Endothelial cell (in vitro differentiated cells): ENCODE results near the gene STK4. TPM values are rescaled to one million over a fixed set of nuclear protein-coding genes. Genes with fewer than 3 reads are reported as not detected.

Experiments
- DNase-seq: peaks from one replicate; pipeline ENCODE4 v3.0.0; 2021; ENCODE audit warnings: low spot score
- H3K27ac Mint-ChIP-seq: one replicate; pipeline ENCODE4 v1.8.0; 2021; ENCODE audit warnings: mixed read lengths, inconsistent platforms; ENCODE audit not compliant: unreplicated experiment
- H3K27me3 Mint-ChIP-seq: one replicate; pipeline ENCODE4 v1.8.0; 2021; ENCODE audit warnings: mild to moderate bottlenecking, moderate library complexity, mixed read lengths, inconsistent platforms; ENCODE audit not compliant: unreplicated experiment
- H3K36me3 Mint-ChIP-seq: one replicate; pipeline ENCODE4 v1.8.0; 2021; ENCODE audit warnings: mild to moderate bottlenecking, low read depth, mixed read lengths, inconsistent platforms; ENCODE audit not compliant: unreplicated experiment
- H3K4me1 Mint-ChIP-seq: one replicate; pipeline ENCODE4 v1.8.0; 2021; ENCODE audit warnings: mild to moderate bottlenecking, mixed read lengths, inconsistent platforms; ENCODE audit not compliant: unreplicated experiment
- H3K4me3 Mint-ChIP-seq: one replicate; pipeline ENCODE4 v1.8.0; 2021; ENCODE audit warnings: mild to moderate bottlenecking, mixed read lengths, inconsistent platforms; ENCODE audit not compliant: unreplicated experiment
- H3K9me3 Mint-ChIP-seq: one replicate; pipeline ENCODE4 v1.8.0; 2021; ENCODE audit warnings: mixed read lengths, inconsistent platforms; ENCODE audit not compliant: unreplicated experiment
- total RNA-seq: library from RNA; stranded (reverse); fragmentation: NEBNext Ultra II Directional; extraction: Animal tissue kit (Norgen Biotek cat#: 25700); gene quantifications from one replicate; pipeline ENCODE4 v1.2.1, GENCODE V29; 2021; ENCODE audit not compliant: unreplicated experiment
- TF ChIP-seq, protein P1 (sequence below): fragments of 200-600 bp; sonication (generic); IDR thresholded peaks from one replicate; pipeline ENCODE4 v1.5.0; 2021; ENCODE audit warnings: antibody characterized with exemption; ENCODE audit not compliant: unreplicated experiment

STK4 gene
- total RNA-seq, 1 donor from 2014 or later = 34.1 TPM

DNA sequence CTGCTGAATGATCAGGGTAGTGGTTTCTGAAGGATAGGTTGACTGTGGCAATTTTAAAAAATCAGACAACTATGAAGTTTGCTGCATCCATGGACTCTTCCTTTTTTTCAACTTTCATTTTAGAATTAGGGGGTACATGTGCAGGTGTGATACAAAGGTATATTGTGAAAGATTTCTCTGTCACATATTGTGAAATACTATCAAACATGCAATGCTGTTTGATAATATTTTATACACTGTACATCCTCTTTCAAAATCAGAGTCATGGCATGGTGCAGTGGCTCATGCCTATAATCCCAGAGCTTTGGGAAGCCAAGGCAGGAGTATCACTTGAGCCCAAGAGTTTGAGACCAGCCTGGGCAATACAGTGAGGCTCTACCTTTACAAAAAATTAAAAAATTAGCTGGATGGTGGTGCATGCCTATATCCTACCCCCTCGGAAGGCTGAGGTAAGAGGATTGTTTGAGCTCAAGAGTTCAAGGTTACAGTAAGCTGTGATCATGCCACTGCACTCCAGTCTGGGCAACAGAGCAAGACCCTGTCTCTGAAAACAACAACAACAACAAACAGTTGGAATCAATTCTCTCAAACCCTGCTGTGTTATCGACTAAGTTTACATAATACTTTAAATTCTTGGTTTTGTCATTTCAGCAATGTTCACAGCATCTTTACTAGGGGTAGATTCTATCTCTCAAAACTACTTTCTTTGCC, 153.4 kb downstream of the STK4 start:
- H3K27me3 Mint-ChIP-seq = peaks cover 4% of the 10 kb centered on the region
- no peaks in the 10 kb centered on the region for H3K36me3 Mint-ChIP-seq
- H3K4me1 Mint-ChIP-seq = no peaks in the 10 kb centered on the region
- H3K4me3 Mint-ChIP-seq = no peak overlapping the region
- H3K27ac Mint-ChIP-seq = no peak overlapping the region
- H3K9me3 Mint-ChIP-seq = no peaks in the 10 kb centered on the region
- DNase-seq = no peak
- TF ChIP-seq, protein P1, sequence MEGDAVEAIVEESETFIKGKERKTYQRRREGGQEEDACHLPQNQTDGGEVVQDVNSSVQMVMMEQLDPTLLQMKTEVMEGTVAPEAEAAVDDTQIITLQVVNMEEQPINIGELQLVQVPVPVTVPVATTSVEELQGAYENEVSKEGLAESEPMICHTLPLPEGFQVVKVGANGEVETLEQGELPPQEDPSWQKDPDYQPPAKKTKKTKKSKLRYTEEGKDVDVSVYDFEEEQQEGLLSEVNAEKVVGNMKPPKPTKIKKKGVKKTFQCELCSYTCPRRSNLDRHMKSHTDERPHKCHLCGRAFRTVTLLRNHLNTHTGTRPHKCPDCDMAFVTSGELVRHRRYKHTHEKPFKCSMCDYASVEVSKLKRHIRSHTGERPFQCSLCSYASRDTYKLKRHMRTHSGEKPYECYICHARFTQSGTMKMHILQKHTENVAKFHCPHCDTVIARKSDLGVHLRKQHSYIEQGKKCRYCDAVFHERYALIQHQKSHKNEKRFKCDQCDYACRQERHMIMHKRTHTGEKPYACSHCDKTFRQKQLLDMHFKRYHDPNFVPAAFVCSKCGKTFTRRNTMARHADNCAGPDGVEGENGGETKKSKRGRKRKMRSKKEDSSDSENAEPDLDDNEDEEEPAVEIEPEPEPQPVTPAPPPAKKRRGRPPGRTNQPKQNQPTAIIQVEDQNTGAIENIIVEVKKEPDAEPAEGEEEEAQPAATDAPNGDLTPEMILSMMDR = no peak

DNA sequence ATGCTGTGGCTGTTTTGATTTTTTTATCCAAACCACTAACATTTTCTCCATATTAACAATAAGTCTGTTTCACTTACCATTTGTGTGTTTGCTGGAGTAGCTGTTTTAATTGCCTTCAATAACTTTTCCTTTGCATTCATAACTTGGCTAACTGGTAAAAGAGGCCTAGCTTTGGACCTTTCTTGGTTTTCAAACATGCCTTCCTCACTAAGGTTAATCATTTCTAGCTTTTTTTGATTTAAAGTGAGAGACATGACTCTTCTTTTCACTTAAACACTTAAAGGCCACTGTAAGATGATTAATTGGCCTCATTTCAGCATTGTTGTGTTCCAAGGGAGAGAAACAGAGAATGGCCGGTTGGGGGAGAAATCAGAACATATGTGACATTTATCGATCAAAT, 155.1 kb downstream of the STK4 start:
- no peaks in the 10 kb centered on the region for H3K9me3 Mint-ChIP-seq

GRCh38 chr20:45124365-45124764, 158.1 kb downstream of the STK4 start, which contains the start of gene WFDC12:
Gene WFDC12, minus strand, starts transcription at chr20:45124465. Its CDS starts 18 bp downstream, at chr20:45124447.
- H3K4me1 Mint-ChIP-seq = no peaks in the 10 kb centered on the region
- TF ChIP-seq, protein P1 = no peak
- no peaks in the 10 kb centered on the region for H3K9me3 Mint-ChIP-seq
- no peak for DNase-seq
- no peaks in the 10 kb centered on the region for H3K36me3 Mint-ChIP-seq
- no peaks in the 10 kb centered on the region for H3K27me3 Mint-ChIP-seq
- no peak within 1 kb of the TSS for H3K27ac Mint-ChIP-seq
- H3K4me3 Mint-ChIP-seq = no peak within 1 kb of the TSS

More for the DNA sequence above, 155.1 kb downstream of the STK4 start:
- Mint-ChIP-seq H3K36me3 (no peaks in the 10 kb centered on the region), H3K27me3 (peaks cover 3% of the 10 kb centered on the region), H3K4me1 (no peaks in the 10 kb centered on the region), H3K4me3 (no peak overlapping the region), H3K27ac (no peak overlapping the region)
- DNase-seq = no peak
- TF ChIP-seq, protein P1 = no peak

GRCh38 chr20:45128099-45128498, 161.8 kb downstream of the STK4 start:
- H3K4me3 Mint-ChIP-seq = no peak overlapping the region
- DNase-seq = no peak
- H3K4me1 Mint-ChIP-seq = no peaks in the 10 kb centered on the region
- TF ChIP-seq, protein P1 = no peak
- H3K36me3 Mint-ChIP-seq = no peaks in the 10 kb centered on the region
- no peak overlapping the region for H3K27ac Mint-ChIP-seq
- no peaks in the 10 kb centered on the region for H3K27me3 Mint-ChIP-seq
- no peaks in the 10 kb centered on the region for H3K9me3 Mint-ChIP-seq

Other genes starting within 250 kb of the STK4 start
- not detected for gene KCNK15, start 220.6 kb upstream of the STK4 start, total RNA-seq
- 0.10 TPM for gene RIMS4, start 156.0 kb upstream of the STK4 start, total RNA-seq
- gene YWHAB, start 80.8 kb upstream of the STK4 start, total RNA-seq = 183 TPM
- gene PABPC1L, start 56.5 kb upstream of the STK4 start, total RNA-seq = 17.3 TPM
- gene TOMM34, start 6.1 kb upstream of the STK4 start, total RNA-seq = 46.2 TPM
- gene KCNS1, start 134.6 kb downstream of the STK4 start, total RNA-seq = 0.10 TPM
- gene WFDC5, start 148.7 kb downstream of the STK4 start, total RNA-seq = not detected
- gene WFDC12, start 158.0 kb downstream of the STK4 start, total RNA-seq = not detected
- not detected for gene PI3, start 208.4 kb downstream of the STK4 start, total RNA-seq
- gene SEMG1, start 240.5 kb downstream of the STK4 start, total RNA-seq = not detected